Posterior cingulate gyrus (tissue), 11 donors: Measurements from ENCODE around the gene TES.
"Not testable (repeated sequence)": the region's sequence is repeated elsewhere in the genome, so short reads cannot be mapped to it uniquely, and the experiment has no call there.

Experiments
- DNase-seq, 10 donors: peaks; one replicate each; pipeline versions ENCODE4 v3.0.0 to v3.0.0-alpha.2; 2020 to 2021; ENCODE audit warnings: mixed read lengths in 3 of 10
- intact Hi-C: fragments of 100-400 bp; cut with DNase I; formaldehyde crosslinking; loops from one replicate; pipeline ENCODE4 v1.15.1; 2023

The TES gene

GRCh38 chr7:116273918-116274301 is 63.6 kb downstream of the TES start:
- DNase-seq = no peak
- intact Hi-C loops = no loop called here

GRCh38 chr7:116277070-116277469 is 66.7 kb downstream of the TES start:
- no peak for DNase-seq
- intact Hi-C loops = no loop called here

- intact Hi-C loops = no loop called here
- DNase-seq = no peak
Measured at GRCh38 chr7:116279217-116279616, 68.9 kb downstream of the TES start.

- intact Hi-C loops = no loop called here
- DNase-seq = no peak
Measured at GRCh38 chr7:116280803-116281202, 70.5 kb downstream of the TES start.

- intact Hi-C loops = no loop called here
- no peak for DNase-seq
Measured at GRCh38 chr7:116283595-116284204, 73.4 kb downstream of the TES start.

GRCh38 chr7:116284390-116284789 is 74.1 kb downstream of the TES start:
- intact Hi-C loops = no loop called here
- no peak for DNase-seq

- intact Hi-C loops = no loop called here
- no peak for DNase-seq
Measured at GRCh38 chr7:116285252-116285651, 74.9 kb downstream of the TES start.

- intact Hi-C loops = no loop called here
- no peak for DNase-seq
Measured at GRCh38 chr7:116290740-116291139, 80.4 kb downstream of the TES start.

GRCh38 chr7:116291937-116292336 is 81.6 kb downstream of the TES start:
- no peak for DNase-seq
- intact Hi-C loops = no loop called here

- intact Hi-C loops = no loop called here
- no peak for DNase-seq
Measured at GRCh38 chr7:116292381-116292780, 82.0 kb downstream of the TES start.

GRCh38 chr7:116293139-116293538 is 82.8 kb downstream of the TES start:
- intact Hi-C loops = no loop called here
- no peak for DNase-seq

- intact Hi-C loops = no loop called here
- DNase-seq = no peak
Measured at GRCh38 chr7:116293633-116294032, 83.3 kb downstream of the TES start.

GRCh38 chr7:116295903-116296302 is 85.6 kb downstream of the TES start:
- intact Hi-C loops = not testable (repeated sequence)

GRCh38 chr7:116298055-116298454 is 87.7 kb downstream of the TES start:
- intact Hi-C loops = no loop called here
- DNase-seq = no peak

More at GRCh38 chr7:116295903-116296302, 85.6 kb downstream of the TES start:
- not testable (repeated sequence) for DNase-seq

GRCh38 chr7:116298576-116298975 is 88.2 kb downstream of the TES start:
- no peak for DNase-seq
- intact Hi-C loops = no loop called here

GRCh38 chr7:116305485-116306408 is 95.4 kb downstream of the TES start:
- no peak for DNase-seq
- intact Hi-C loops = no loop called here

- DNase-seq = no peak
- intact Hi-C loops = no loop called here
Measured at GRCh38 chr7:116306409-116307048, 96.2 kb downstream of the TES start.

- intact Hi-C loops = no loop called here
- no peak for DNase-seq
Measured at GRCh38 chr7:116307253-116307652, 96.9 kb downstream of the TES start.
